Smooth muscle cell (in vitro differentiated cells): ENCODE measurements around the gene POLA1. TPM values are rescaled to one million over a fixed set of nuclear protein-coding genes. Genes with fewer than 3 reads are reported as not detected.

Experiments used
- DNase-seq: peaks from one replicate; lab custom pipeline; 2025; ENCODE audit not compliant: unreplicated experiment; lab: John Stamatoyannopoulos, UW
- H2AFZ ChIP-seq: fragments of 200-600 bp; sonication (generic); 2 replicates; pipeline ENCODE4 v1.6.0; 2016; ENCODE audit warnings: antibody characterized with exemption, low read depth, mild to moderate bottlenecking
- H3F3A ChIP-seq: fragments of 200-600 bp; sonication (generic); 2 replicates; pipeline ENCODE4 v1.6.0; 2017; ENCODE audit warnings: antibody characterized with exemption, low read depth
- H3K27ac ChIP-seq: fragments of 200-600 bp; sonication (generic); 2 replicates; pipeline ENCODE4 v1.5.1; 2016; ENCODE audit warnings: low read depth, mild to moderate bottlenecking
- H3K27me3 ChIP-seq: fragments of 200-600 bp; sonication (generic); 2 replicates; pipeline ENCODE4 v1.6.1; 2016; ENCODE audit warnings: low read depth, mild to moderate bottlenecking
- H3K36me3 ChIP-seq: fragments of 200-600 bp; sonication (generic); 2 replicates; pipeline ENCODE4 v1.5.1; 2016; ENCODE audit warnings: low read depth
- H3K4me1 ChIP-seq: fragments of 200-600 bp; sonication (generic); 2 replicates; pipeline ENCODE4 v1.5.1; 2016; ENCODE audit warnings: low read depth
- H3K4me2 ChIP-seq: fragments of 200-600 bp; sonication (generic); 2 replicates; pipeline ENCODE4 v1.6.0; 2016; ENCODE audit warnings: mild to moderate bottlenecking
- H3K4me3 ChIP-seq: fragments of 200-600 bp; sonication (generic); 2 replicates; pipeline ENCODE4 v1.5.1; 2016; ENCODE audit warnings: mild to moderate bottlenecking
- H3K79me2 ChIP-seq: fragments of 200-600 bp; sonication (generic); 2 replicates; pipeline ENCODE4 v1.6.0; 2016; ENCODE audit warnings: low read depth, mild to moderate bottlenecking
- H3K9ac ChIP-seq: fragments of 200-600 bp; sonication (generic); 2 replicates; pipeline ENCODE4 v1.6.0; 2016; ENCODE audit warnings: low read depth
- H3K9me3 ChIP-seq: fragments of 200-600 bp; sonication (generic); replicated peaks from 2 replicates; pipeline ENCODE4 v1.5.1; 2016; ENCODE audit warnings: low read depth
- H4K20me1 ChIP-seq: fragments of 200-600 bp; sonication (generic); 2 replicates; pipeline ENCODE4 v1.6.0; 2016; ENCODE audit warnings: low read depth
- WGBS: methylation state at CpG from one replicate; pipeline ENCODE4 v1.1.7; 2016; ENCODE audit warnings: low lambda C conversion rate; 5-methylcytosine and 5-hydroxymethylcytosine counted together
- polyA plus RNA-seq: library from polyadenylated mRNA; unstranded; fragments of >200 nt; fragmentation: Nextera tagmentation; extraction: Ambion mirVana; gene quantifications from 2 replicates; pipeline ENCODE4 v1.2.1, GENCODE V29; 2016
- total RNA-seq: library from RNA; depleted of rRNA; stranded (reverse); fragments of >200 nt; gene quantifications from 2 replicates; pipeline ENCODE4 v1.2.3, GENCODE V29; 2014
- TF ChIP-seq, protein P1 (sequence below): fragments of 200-600 bp; sonication (generic); IDR thresholded peaks from 2 replicates; pipeline ENCODE4 v1.5.1; 2017; ENCODE audit warnings: borderline replicate concordance, mild to moderate bottlenecking, antibody characterized with exemption; ENCODE audit not compliant: insufficient read depth, poor library complexity, severe bottlenecking

The POLA1 gene
- total and polyA plus RNA-seq, 2 experiments from 2014 or later, result 5.4 to 11.7 TPM

DNA sequence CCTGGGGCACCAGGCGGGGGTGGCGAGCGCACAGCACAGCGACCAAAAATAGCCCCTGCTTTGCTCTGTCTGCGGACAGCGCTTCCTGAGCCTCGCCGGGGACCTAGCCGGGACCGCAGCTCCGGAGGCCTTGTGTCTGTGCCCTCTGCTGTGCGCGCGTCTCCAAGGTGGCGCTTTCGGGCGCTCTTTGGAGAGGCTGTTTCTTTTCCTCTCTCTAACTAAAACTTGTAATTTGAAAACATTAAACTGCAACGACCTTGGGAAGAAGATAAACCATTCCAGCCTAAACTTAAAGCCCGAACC is 318.7 kb downstream of the POLA1 start:
- Histone ChIP-seq H3K4me3 (peak overlapping the region; percentile 8), H2AFZ (no peak overlapping the region), H3K9me3 (no peaks in the 10 kb centered on the region), H3K36me3 (no peaks in the 10 kb centered on the region), H3K4me1 (peaks cover 22% of the 10 kb centered on the region), H3K27me3 (peaks cover 97% of the 10 kb centered on the region), H3K9ac (no peak overlapping the region), H3K27ac (no peak overlapping the region), H3K79me2 (no peaks in the 10 kb centered on the region), H3F3A (no peaks in the 10 kb centered on the region), H4K20me1 (no peaks in the 10 kb centered on the region), H3K4me2 (no peak overlapping the region)
- TF ChIP-seq, protein P1, sequence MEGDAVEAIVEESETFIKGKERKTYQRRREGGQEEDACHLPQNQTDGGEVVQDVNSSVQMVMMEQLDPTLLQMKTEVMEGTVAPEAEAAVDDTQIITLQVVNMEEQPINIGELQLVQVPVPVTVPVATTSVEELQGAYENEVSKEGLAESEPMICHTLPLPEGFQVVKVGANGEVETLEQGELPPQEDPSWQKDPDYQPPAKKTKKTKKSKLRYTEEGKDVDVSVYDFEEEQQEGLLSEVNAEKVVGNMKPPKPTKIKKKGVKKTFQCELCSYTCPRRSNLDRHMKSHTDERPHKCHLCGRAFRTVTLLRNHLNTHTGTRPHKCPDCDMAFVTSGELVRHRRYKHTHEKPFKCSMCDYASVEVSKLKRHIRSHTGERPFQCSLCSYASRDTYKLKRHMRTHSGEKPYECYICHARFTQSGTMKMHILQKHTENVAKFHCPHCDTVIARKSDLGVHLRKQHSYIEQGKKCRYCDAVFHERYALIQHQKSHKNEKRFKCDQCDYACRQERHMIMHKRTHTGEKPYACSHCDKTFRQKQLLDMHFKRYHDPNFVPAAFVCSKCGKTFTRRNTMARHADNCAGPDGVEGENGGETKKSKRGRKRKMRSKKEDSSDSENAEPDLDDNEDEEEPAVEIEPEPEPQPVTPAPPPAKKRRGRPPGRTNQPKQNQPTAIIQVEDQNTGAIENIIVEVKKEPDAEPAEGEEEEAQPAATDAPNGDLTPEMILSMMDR, result no peak
- under 1% methylated on average over 19 of the region's 19 CpGs for WGBS
- DNase-seq, result no peak

DNA sequence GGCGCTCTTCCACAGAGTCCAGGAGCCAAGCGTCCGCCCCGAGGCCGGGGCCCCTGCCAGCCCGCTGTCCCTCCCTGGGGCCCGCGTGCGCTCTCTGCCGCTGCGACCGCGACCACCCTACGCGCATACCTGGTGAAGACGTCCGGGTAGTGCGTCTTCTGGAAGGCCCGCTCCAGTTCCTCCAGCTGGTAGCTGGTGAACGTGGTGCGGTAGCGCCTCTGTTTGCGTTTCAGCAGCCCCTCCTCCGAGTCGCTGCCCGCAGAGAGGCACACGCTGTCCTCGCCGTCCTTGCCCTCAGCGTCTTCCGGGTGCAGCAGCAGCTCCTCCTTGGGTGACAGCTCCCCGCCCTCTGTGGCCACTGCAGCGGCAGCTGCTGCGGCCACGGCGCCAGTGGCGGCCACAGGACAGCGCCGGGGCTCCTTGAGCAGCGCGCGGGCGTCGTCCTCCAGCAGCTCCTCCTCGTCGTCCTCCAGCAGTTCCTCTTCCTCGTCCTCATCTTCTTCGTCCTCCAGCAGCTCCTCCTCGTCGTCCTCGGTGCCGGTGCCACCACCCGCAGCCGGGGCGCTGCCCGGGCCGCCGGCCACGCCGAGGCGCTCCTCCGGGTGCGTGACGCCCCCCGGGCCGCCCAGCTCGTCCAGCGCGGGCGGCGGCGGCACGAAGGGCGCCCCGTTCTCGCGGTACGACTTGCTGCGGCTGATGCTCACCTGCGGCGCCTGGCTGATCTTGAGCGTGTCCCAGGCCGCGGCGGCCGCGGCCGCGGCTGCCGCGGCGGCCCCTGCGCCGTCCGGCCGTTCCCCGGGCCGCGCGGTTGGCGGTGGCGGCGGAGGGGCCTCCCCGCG is 319.3 kb downstream of the POLA1 start:
- no peak for DNase-seq

GRCh38 chrX:25013632-25014365 is 320.1 kb downstream of the POLA1 start:
- Histone ChIP-seq H3F3A (no peaks in the 10 kb centered on the region), H3K36me3 (no peaks in the 10 kb centered on the region), H2AFZ (no peak overlapping the region), H3K9ac (no peak overlapping the region), H3K4me1 (peaks cover 31% of the 10 kb centered on the region), H3K4me2 (no peak overlapping the region), H3K27ac (no peak overlapping the region), H3K9me3 (no peaks in the 10 kb centered on the region), H3K4me3 (no peak overlapping the region), H3K27me3 (peaks cover 97% of the 10 kb centered on the region), H3K79me2 (no peaks in the 10 kb centered on the region), H4K20me1 (no peaks in the 10 kb centered on the region)
- TF ChIP-seq, protein P1, result no peak
- DNase-seq, result no peak
- WGBS, result 6% methylated on average over 21 of the region's 44 CpGs

More for the DNA sequence above, 319.3 kb downstream of the POLA1 start:
- Histone ChIP-seq H3K9me3 (no peaks in the 10 kb centered on the region), H3F3A (no peaks in the 10 kb centered on the region), H3K36me3 (no peaks in the 10 kb centered on the region), H2AFZ (no peak overlapping the region), H3K9ac (no peak overlapping the region), H3K4me3 (peak overlapping the region; percentile 8), H4K20me1 (no peaks in the 10 kb centered on the region), H3K4me2 (peak overlapping the region; percentile 69), H3K79me2 (no peaks in the 10 kb centered on the region), H3K27ac (no peak overlapping the region), H3K27me3 (peaks cover 97% of the 10 kb centered on the region), H3K4me1 (peaks cover 28% of the 10 kb centered on the region)
- TF ChIP-seq, protein P1, result no peak
- 2% methylated on average over 94 of the region's 105 CpGs for WGBS
